HG02852 (cell line): Measurements from ENCODE around the gene SH3TC1.

Experiments used
- ATAC-seq: cut with Tn5 transposase; IDR thresholded peaks from one replicate; pipeline ENCODE4 v1.9.1; 2021; ENCODE audit warnings: mild to moderate bottlenecking, moderate library complexity; ENCODE audit not compliant: unreplicated experiment

Gene SH3TC1

GRCh38 chr4:8198906-8199593 is at the start of gene SH3TC1:
Gene SH3TC1, plus strand, starts transcription at chr4:8199290. Its CDS starts 5,905 bp downstream, at chr4:8205195.
- ATAC-seq = peak; percentile 75

GRCh38 chr4:8149664-8150063 is 49.4 kb upstream of the SH3TC1 start:
- ATAC-seq = no peak

- no peak for ATAC-seq
Measured at GRCh38 chr4:8150152-8151090, 48.7 kb upstream of the SH3TC1 start.

- ATAC-seq = no peak
Measured at GRCh38 chr4:8151165-8151650, 47.9 kb upstream of the SH3TC1 start.

- ATAC-seq = no peak
Measured at GRCh38 chr4:8152090-8152864, 46.8 kb upstream of the SH3TC1 start.

GRCh38 chr4:8152865-8153257 is 46.2 kb upstream of the SH3TC1 start:
- ATAC-seq = no peak

- ATAC-seq = no peak
Measured at GRCh38 chr4:8153441-8153840, 45.6 kb upstream of the SH3TC1 start.

GRCh38 chr4:8155048-8155447 is 44.0 kb upstream of the SH3TC1 start:
- ATAC-seq = no peak

GRCh38 chr4:8155660-8156421 is 43.2 kb upstream of the SH3TC1 start:
- no peak for ATAC-seq

GRCh38 chr4:8156617-8157016 is 42.5 kb upstream of the SH3TC1 start:
- no peak for ATAC-seq

- no peak for ATAC-seq
Measured at GRCh38 chr4:8157496-8157895, 41.6 kb upstream of the SH3TC1 start.

- ATAC-seq = no peak
Measured at GRCh38 chr4:8157944-8158709, 41.0 kb upstream of the SH3TC1 start.

GRCh38 chr4:8158710-8159536 is 40.2 kb upstream of the SH3TC1 start, which contains the start of gene ABLIM2:
Gene ABLIM2, minus strand, starts transcription at chr4:8158813. Its CDS starts 124 bp downstream, at chr4:8158689.
- ATAC-seq = peak; percentile 96

- ATAC-seq = no peak
Measured at GRCh38 chr4:8159537-8160232, 39.4 kb upstream of the SH3TC1 start.

- no peak for ATAC-seq
Measured at GRCh38 chr4:8160233-8160560, 38.9 kb upstream of the SH3TC1 start.

- ATAC-seq = no peak
Measured at GRCh38 chr4:8160572-8160971, 38.5 kb upstream of the SH3TC1 start.

GRCh38 chr4:8162625-8163024 is 36.5 kb upstream of the SH3TC1 start:
- ATAC-seq = no peak

- ATAC-seq = no peak
Measured at GRCh38 chr4:8163026-8163425, 36.1 kb upstream of the SH3TC1 start.
